CD4-positive, alpha-beta memory T cell (primary cell): Measurements from ENCODE around the gene CDCA5. TPM values are rescaled to one million over a fixed set of nuclear protein-coding genes. Genes with fewer than 3 reads are reported as not detected.
"Not testable (repeated sequence)": the region's sequence is repeated elsewhere in the genome, so short reads cannot be mapped to it uniquely, and the experiment has no call there.

ENCODE experiments used
- CTCF ChIA-PET: fragments of 350-600 bp; sonication (Branson Sonifier 250); formaldehyde crosslinking; loops from one replicate; lab custom pipeline; 2021; ENCODE audit warnings: inconsistent platforms; ENCODE audit not compliant: partially characterized antibody; lab: Charles Lee
- POLR2A ChIA-PET: fragments of 350-600 bp; sonication (Branson Sonifier 250); formaldehyde crosslinking; loops from one replicate; lab custom pipeline; 2021; ENCODE audit not compliant: partially characterized antibody; lab: Charles Lee
- DNase-seq, 5 donors: peaks; one replicate each; pipeline versions ENCODE4 v3.0.0 to v3.0.0-alpha.2; 2020 to 2022; ENCODE audit warnings: mixed read lengths in 1 of 5
- H3K27ac ChIP-seq: one replicate; pipeline ENCODE4 v1.7.0; 2013; ENCODE audit warnings: low read depth, low read length
- H3K27me3 ChIP-seq: 2 replicates; pipeline ENCODE4 v1.7.0; 2013; ENCODE audit warnings: mild to moderate bottlenecking, low read length, moderate library complexity; ENCODE audit not compliant: insufficient read depth
- H3K36me3 ChIP-seq: 2 replicates; pipeline ENCODE4 v1.7.0; 2013; ENCODE audit warnings: mild to moderate bottlenecking, low read length, moderate library complexity; ENCODE audit not compliant: insufficient read depth
- H3K4me1 ChIP-seq: 2 replicates; pipeline ENCODE4 v1.7.0; 2013; ENCODE audit warnings: mild to moderate bottlenecking, low read length, moderate library complexity; ENCODE audit not compliant: insufficient read depth
- H3K4me3 ChIP-seq, 2 donors: one replicate each; pipeline ENCODE4 v1.7.0; 2013; ENCODE audit warnings: low read length in 2 of 2, mild to moderate bottlenecking in 1 of 2
- H3K9me3 ChIP-seq, 2 donors: one replicate each; pipeline ENCODE4 v1.7.0; 2013; ENCODE audit warnings: low read length in 2 of 2, control low read depth in 1 of 2; ENCODE audit not compliant: control insufficient read depth in 1 of 2
- H3K27ac Mint-ChIP-seq, 7 donors: one replicate each; pipeline ENCODE4 v1.8.0; 2020 to 2021; ENCODE audit warnings: mixed read lengths in 7 of 7, mild to moderate bottlenecking in 6 of 7, inconsistent platforms in 3 of 7, moderate library complexity in 3 of 7
- H3K27me3 Mint-ChIP-seq, 2 donors: one replicate each; pipeline ENCODE4 v1.8.0; 2020 to 2021; ENCODE audit warnings: mixed read lengths in 2 of 2
- H3K36me3 Mint-ChIP-seq, 2 donors: one replicate each; pipeline ENCODE4 v1.8.0; 2020 to 2021; ENCODE audit warnings: mixed read lengths in 2 of 2, inconsistent platforms in 1 of 2, mild to moderate bottlenecking in 1 of 2
- H3K4me1 Mint-ChIP-seq, 4 donors: one replicate each; pipeline ENCODE4 v1.8.0; 2020 to 2021; ENCODE audit warnings: mixed read lengths in 4 of 4, mild to moderate bottlenecking in 1 of 4
- H3K4me3 Mint-ChIP-seq, 8 donors: one replicate each; pipeline ENCODE4 v1.8.0; 2020 to 2021; ENCODE audit warnings: mixed read lengths in 8 of 8, mild to moderate bottlenecking in 7 of 8, moderate library complexity in 6 of 8, inconsistent platforms in 3 of 8
- H3K9me3 Mint-ChIP-seq, 8 donors: one replicate each; pipeline ENCODE4 v1.8.0; 2020 to 2021; ENCODE audit warnings: mixed read lengths in 8 of 8, mild to moderate bottlenecking in 5 of 8, inconsistent platforms in 3 of 8, moderate library complexity in 1 of 8
- intact Hi-C: fragments of 100-400 bp; cut with micrococcal nuclease; formaldehyde crosslinking; loops from one replicate; pipeline ENCODE4 v1.15.1; 2023
- polyA plus RNA-seq, 2 donors: library from polyadenylated mRNA; unstranded; fragments of 300-500 nt; fragmentation: Illumina TruSeq; gene quantifications; one replicate each; pipeline ENCODE4 v1.2.3, GENCODE V29; 2021
- total RNA-seq, 2 experiments: library from RNA; stranded (reverse); gene quantifications; one replicate each; pipeline ENCODE4 v1.2.3, GENCODE V29; 2021

CDCA5 gene
- total and polyA plus RNA-seq, 4 experiments from 2014 or later: 0.41 to 0.64 (median 0.41) TPM; not detected in 1

DNA sequence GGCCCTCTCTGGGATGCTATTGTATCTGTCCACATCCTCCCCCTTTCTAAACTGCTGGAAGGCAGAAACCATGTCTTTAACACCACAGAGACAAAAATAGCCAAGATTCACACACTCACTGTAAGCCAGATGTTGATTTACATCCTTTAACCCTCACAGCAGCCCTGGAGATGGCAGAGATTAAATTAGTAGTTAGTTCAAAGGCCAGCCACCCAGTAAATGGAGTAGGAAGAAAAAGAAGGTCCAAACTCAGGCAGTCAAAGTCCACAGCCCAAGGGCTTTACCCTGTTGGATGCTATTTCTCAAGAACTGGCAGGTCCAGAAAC lies 35.8 kb upstream of the CDCA5 start:
- peaks cover 31% of the 10 kb centered on the region for H3K36me3 ChIP-seq
- H3K4me3 ChIP-seq: no peak overlapping the region
- Mint-ChIP-seq H3K4me1 (peaks cover 18 to 71% (median 39%) of the 10 kb centered on the region in 4 donors), H3K27ac (peak overlapping the region in 6 of 7 donors; percentile 61 to 100 (median 79)), H3K4me3 (peak overlapping the region in 5 of 8 donors; percentile 21 to 51 (median 39)), H3K27me3 (no peaks in the 10 kb centered on the region), H3K36me3 (peaks cover 32 to 45% of the 10 kb centered on the region in 2 donors), H3K9me3 (no peaks in the 10 kb centered on the region)
- no peaks in the 10 kb centered on the region for H3K9me3 ChIP-seq
- intact Hi-C loops: loop anchor here (10.0 kb wide), 2 partner anchors 375 to 395 kb away; partner anchors contain the start of gene RASGRP2
- no peak for DNase-seq
- H3K27ac ChIP-seq: peak overlapping the region; percentile 99
- peaks cover 43% of the 10 kb centered on the region for H3K4me1 ChIP-seq
- no peaks in the 10 kb centered on the region for H3K27me3 ChIP-seq
- POLR2A ChIA-PET: interaction anchor here (1.0 to 15.5 kb wide), 5 partner anchors 8 to 270 kb away, joined by 3 to 320 read pairs (median 84); partner anchors contain the start of genes SYVN1, TM7SF2 and VPS51
- CTCF ChIA-PET: interaction anchor here (1.2 to 4.8 kb wide), 4 partner anchors 9 to 379 kb away, joined by 3 to 55 read pairs (median 7); partner anchors contain the start of gene TM7SF2

DNA sequence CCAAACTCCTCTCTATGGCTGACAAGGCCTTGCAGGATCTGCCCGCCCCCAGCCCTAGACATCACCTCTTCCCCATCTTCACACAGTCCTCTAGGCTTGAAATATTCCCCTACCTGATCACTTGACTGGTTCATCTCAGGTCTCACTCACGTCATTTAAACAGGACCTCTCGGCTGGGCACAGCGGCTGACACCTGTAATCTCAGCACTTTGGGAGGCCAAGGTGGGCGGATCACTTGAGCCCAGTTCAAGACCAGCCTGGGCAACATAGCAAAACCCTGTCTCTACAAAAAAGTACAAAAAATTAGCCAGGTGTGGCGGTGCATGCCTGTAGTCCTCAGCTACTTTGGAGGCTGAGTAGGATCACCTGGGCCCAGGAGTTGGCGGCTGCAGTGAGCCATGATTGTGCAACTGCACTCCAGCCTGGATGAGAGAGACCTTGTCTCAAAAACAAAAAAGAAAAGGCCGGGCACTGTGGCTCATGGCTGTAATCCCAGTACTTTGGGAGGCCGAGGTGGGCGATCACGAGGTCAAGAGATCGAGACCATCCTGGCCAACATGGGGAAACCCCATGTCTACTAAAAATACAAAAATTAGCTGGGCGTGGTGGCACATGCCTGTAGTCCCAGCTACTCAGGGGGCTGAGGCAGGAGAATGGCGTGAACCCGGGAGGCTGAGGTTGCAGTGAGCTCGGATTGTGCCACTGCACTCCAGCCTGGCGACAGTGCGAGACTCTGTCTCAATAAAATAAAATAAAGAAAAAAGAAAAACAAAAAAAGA lies 35.2 kb upstream of the CDCA5 start:
- peaks cover 40% of the 10 kb centered on the region for H3K4me1 ChIP-seq
- Mint-ChIP-seq H3K27ac (peak overlapping the region; percentile 24 to 100 (median 83)), H3K4me3 (peak overlapping the region in 1 of 8 donors; percentile 42), H3K4me1 (peaks cover 17 to 68% (median 38%) of the 10 kb centered on the region in 4 donors), H3K36me3 (peaks cover 32 to 43% of the 10 kb centered on the region in 2 donors)
- ChIA-PET CTCF (interaction anchor here (0.7 to 4.8 kb wide), 14 partner anchors 8 to 431 kb away, joined by 3 to 55 read pairs (median 4); partner anchors contain the start of genes ARL2, CDCA5, SYVN1 and TM7SF2), POLR2A (interaction anchor here (0.6 to 15.5 kb wide), 10 partner anchors 9 to 266 kb away, joined by 3 to 320 read pairs (median 10); partner anchors contain the start of genes CAPN1, PPP2R5B, SAC3D1 and SYVN1)
- H3K36me3 ChIP-seq: peaks cover 26% of the 10 kb centered on the region
- intact Hi-C loops: loop anchor here (10.0 kb wide), 2 partner anchors 374 to 396 kb away; partner anchors contain the start of gene RASGRP2
- not testable (repeated sequence) for DNase-seq, H3K4me3 ChIP-seq, H3K27me3 Mint-ChIP-seq, H3K9me3 Mint-ChIP-seq, H3K9me3 ChIP-seq, H3K27me3 ChIP-seq
- peak overlapping the region; percentile 41 for H3K27ac ChIP-seq

DNA sequence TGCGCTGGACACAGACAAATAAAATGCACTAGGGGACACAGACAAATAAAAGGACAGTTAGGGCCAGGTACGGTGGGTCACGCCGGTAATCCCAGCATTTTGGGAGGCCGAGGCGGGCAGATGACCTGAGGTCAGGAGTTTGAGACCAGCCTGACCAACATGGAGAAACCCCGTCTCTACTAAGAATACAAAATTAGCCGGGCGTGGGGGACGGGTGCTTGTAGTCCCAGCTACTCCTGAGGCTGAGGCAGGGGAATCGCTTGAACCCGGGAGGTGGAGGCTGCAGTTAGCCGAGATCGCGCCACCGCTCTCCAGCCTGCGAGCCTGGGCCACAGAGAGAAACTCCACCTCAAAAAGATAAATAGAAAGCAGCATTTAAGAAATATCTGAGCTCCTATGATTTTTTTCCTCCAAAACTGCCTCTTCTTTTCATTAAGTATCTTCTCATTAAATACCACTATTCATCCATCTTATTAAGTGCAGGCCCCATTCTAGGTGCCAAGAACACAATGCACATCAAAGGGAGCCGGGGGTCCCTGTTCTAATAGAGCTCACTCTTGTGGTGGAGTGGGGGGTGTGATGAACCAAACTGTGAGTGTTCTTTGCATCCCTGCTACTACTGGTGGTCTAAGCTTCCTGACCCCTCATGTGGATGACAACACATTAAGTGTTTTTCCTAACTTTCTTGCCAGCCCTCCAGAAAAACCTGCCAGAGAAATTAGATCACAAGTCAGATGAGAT lies 34.4 kb upstream of the CDCA5 start:
- H3K36me3 ChIP-seq: peaks cover 26% of the 10 kb centered on the region
- Mint-ChIP-seq H3K36me3 (peaks cover 32 to 40% of the 10 kb centered on the region in 2 donors), H3K27me3 (no peaks in the 10 kb centered on the region), H3K27ac (peak overlapping the region; percentile 95 to 99 (median 97)), H3K4me3 (peak overlapping the region in 7 of 8 donors; percentile 88 to 94 (median 92)), H3K4me1 (peaks cover 19 to 71% (median 43%) of the 10 kb centered on the region in 4 donors), H3K9me3 (no peaks in the 10 kb centered on the region)
- H3K4me3 ChIP-seq: no peak overlapping the region
- ChIA-PET POLR2A (interaction anchor here (0.6 to 15.5 kb wide), 38 partner anchors 10 to 593 kb away, joined by 3 to 320 read pairs (median 4); partner anchors contain the start of genes CAPN1, CDC42BPG, CDC42EP2 and CDCA5), CTCF (interaction anchor here (0.7 to 4.8 kb wide), 15 partner anchors 7 to 430 kb away, joined by 3 to 55 read pairs (median 4); partner anchors contain the start of genes ARL2, CDCA5, SYVN1 and TM7SF2)
- H3K27ac ChIP-seq: peak overlapping the region; percentile 41
- H3K9me3 ChIP-seq: no peaks in the 10 kb centered on the region
- DNase-seq: no peak
- intact Hi-C loops: loop anchor here (10.0 kb wide), 2 partner anchors 373 to 397 kb away; partner anchors contain the start of gene RASGRP2
- no peaks in the 10 kb centered on the region for H3K27me3 ChIP-seq
- H3K4me1 ChIP-seq: peaks cover 41% of the 10 kb centered on the region

DNA sequence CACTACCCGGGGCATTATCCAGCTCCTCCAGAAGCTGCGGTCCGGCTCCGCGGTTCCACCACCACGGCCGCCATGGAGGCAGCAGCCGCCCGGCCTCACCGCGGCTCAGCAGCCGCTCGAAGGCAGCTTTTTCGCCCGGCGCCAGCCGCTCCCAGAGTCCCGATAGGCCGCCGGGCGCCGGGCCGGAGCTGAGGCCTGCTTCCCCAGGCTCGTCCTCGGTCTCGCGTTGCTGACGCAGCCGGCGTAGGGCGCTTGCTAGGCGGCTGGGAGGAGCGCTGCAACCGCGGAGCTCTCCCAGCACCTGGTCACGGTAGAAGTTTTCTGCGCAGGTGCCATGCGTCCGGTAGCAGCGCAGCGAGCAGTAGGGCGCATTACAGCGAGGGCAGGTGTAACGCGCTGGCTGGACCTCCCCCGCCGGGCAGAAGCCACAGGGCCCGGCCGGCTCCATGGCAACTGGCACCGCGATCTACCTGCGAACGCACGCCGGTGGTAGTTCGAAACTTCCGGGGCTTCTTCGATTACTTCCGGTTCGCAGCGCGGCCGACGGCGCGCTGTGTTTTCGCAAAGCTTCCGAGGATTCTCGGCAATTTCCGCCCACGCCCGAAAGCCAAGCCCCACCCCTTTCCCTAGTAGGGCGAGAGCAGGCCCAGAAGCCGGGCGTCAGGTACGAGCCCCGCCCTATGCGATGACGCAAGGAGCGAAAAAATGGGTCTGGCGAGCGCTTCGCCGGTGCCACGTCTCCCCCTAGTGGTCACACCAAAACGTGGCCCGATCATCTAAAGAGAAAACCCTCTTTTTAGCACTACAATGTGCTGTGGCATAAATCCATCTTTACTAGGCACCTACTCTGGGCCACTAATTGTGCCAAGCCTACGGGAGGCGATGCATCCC lies 33.6 kb upstream of the CDCA5 start, which contains the start of gene ZNHIT2:
Gene ZNHIT2, minus strand, starts transcription at position 496 of the 891 bp plus-strand sequence. Its CDS starts 48 bp downstream, at position 448.
- ChIA-PET POLR2A (interaction anchor here (0.5 to 15.5 kb wide), 44 partner anchors 9 to 872 kb away, joined by 3 to 320 read pairs (median 4); partner anchors contain the start of genes ARL2, ATG2A, CAPN1 and CDC42BPG), CTCF (interaction anchor here (0.7 to 3.3 kb wide), 13 partner anchors 14 to 343 kb away, joined by 3 to 23 read pairs (median 4); partner anchors contain the start of genes ARL2, CAPN1, SYVN1 and VPS51)
- DNase-seq: peak; percentile 100
- H3K4me1 Mint-ChIP-seq: peaks cover 17 to 69% (median 42%) of the 10 kb centered on the region in 4 donors
- Histone ChIP-seq H3K4me1 (peaks cover 40% of the 10 kb centered on the region), H3K36me3 (peaks cover 26% of the 10 kb centered on the region), H3K9me3 (no peaks in the 10 kb centered on the region), H3K4me3 (peak within 1 kb of the TSS; percentile 69 to 82), H3K27me3 (no peaks in the 10 kb centered on the region), H3K27ac (peak within 1 kb of the TSS; percentile 91)
- peaks cover 32 to 42% of the 10 kb centered on the region in 2 donors for H3K36me3 Mint-ChIP-seq
- H3K27ac Mint-ChIP-seq: peak within 1 kb of the TSS; percentile 95 to 99 (median 97)
- no peaks in the 10 kb centered on the region for H3K27me3 Mint-ChIP-seq
- H3K4me3 Mint-ChIP-seq: peak within 1 kb of the TSS; percentile 88 to 94 (median 92)
- intact Hi-C loops: loop anchor here (1.0 to 10.0 kb wide), 11 partner anchors 17 to 498 kb away; partner anchors contain the start of genes ATG2A, CDCA5, PCNX3 and RASGRP2
- H3K9me3 Mint-ChIP-seq: peaks cover 0 to 1% (median 0%) of the 10 kb centered on the region in 8 donors

DNA sequence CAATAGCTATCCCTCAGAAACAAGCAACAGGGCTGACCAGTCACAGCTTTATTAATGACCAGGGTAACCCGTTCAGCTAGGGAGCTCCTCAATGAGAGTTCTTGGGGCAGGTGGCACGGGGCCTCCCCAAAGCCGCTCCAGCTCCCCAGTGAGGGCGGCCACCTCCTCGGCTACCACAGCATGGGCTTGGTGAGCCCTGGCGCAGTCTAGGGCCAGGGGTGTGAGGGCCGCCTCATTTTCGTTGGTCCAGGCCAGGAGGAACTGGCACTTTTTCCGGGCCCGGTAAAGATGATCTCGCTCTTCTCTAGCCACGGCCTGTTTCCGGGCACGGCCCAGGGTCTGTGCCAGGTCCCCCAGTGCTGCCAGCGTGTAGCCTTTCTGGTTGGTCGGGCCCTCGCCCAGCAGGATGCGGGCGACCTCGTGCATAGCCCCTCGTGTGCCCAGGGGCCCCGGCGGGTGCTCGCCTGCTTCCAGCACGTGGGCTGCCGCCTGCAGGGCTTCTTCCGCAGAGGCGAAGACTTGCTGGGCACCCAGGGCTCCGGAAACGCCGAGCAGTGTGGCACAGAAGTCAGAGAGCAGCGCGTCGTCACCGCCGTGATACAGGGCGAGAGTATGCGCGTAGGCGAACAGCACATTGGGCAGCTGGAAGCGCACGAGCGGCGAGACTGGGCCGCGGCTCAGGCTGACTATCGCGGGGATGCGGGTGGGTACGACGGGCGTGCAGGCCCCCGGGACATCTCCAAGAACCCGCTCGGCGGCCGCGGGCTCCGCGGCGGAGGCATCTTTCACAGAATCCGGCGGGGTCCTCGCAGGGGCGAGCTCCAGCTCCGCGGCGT lies 32.7 kb upstream of the CDCA5 start:
- Mint-ChIP-seq H3K4me3 (peak overlapping the region; percentile 86 to 94 (median 92)), H3K27me3 (no peaks in the 10 kb centered on the region), H3K27ac (peak overlapping the region; percentile 92 to 98 (median 97)), H3K36me3 (peaks cover 25 to 37% of the 10 kb centered on the region in 2 donors), H3K9me3 (peaks cover 0 to 1% (median 0%) of the 10 kb centered on the region in 8 donors), H3K4me1 (peaks cover 14 to 64% (median 38%) of the 10 kb centered on the region in 4 donors)
- Histone ChIP-seq H3K27ac (peak overlapping the region; percentile 91), H3K36me3 (peaks cover 26% of the 10 kb centered on the region), H3K9me3 (no peaks in the 10 kb centered on the region), H3K27me3 (no peaks in the 10 kb centered on the region), H3K4me1 (peaks cover 41% of the 10 kb centered on the region), H3K4me3 (peak overlapping the region; percentile 69 to 82)
- intact Hi-C loops: loop anchor here (1.0 to 10.0 kb wide), 11 partner anchors 18 to 499 kb away; partner anchors contain the start of genes ATG2A, CDCA5, PCNX3 and RASGRP2
- ChIA-PET CTCF (interaction anchor here (0.9 to 3.3 kb wide), 10 partner anchors 14 to 338 kb away, joined by 3 to 23 read pairs (median 4); partner anchors contain the start of genes ARL2, SYVN1 and VPS51), POLR2A (interaction anchor here (0.5 to 15.5 kb wide), 28 partner anchors 8 to 871 kb away, joined by 3 to 320 read pairs (median 4); partner anchors contain the start of genes ARL2, ATG2A, CAPN1 and CDC42BPG)
- DNase-seq: peak; percentile 58 to 79 (median 73)
